SK-N-SH (cell line): Measurements from ENCODE around the gene TMEM26. TPM values are rescaled to one million over a fixed set of nuclear protein-coding genes. Genes with fewer than 3 reads are reported as not detected.

Source experiments
- CTCF ChIA-PET: fragments of 300-600, 350-600 bp; formaldehyde crosslinking; extraction: SDS; loops from one replicate; lab custom pipeline; 2021; lab: Yijun Ruan, JAX
- POLR2A ChIA-PET: fragments of 350-600 bp; sonication (Branson Sonifier 250); formaldehyde crosslinking; extraction: SDS; loops from one replicate; lab custom pipeline; 2020; ENCODE audit warnings: antibody characterized with exemption, inconsistent platforms; lab: Yijun Ruan, JAX
- DNase-seq: peaks from one replicate; pipeline ENCODE4 v3.0.0; 2012
- H2AFZ ChIP-seq: fragments of 200-600 bp; sonication (generic); 2 replicates; pipeline ENCODE4 v1.8.1; 2016; ENCODE audit warnings: antibody characterized with exemption, mild to moderate bottlenecking, low read depth
- H3F3A ChIP-seq: fragments of 200-600 bp; sonication (generic); replicated peaks from 2 replicates; pipeline ENCODE3; 2016; ENCODE audit warnings: antibody characterized with exemption, mild to moderate bottlenecking; ENCODE audit not compliant: insufficient read depth
- H3K27ac ChIP-seq, 2 experiments: fragments of 200-500 bp in 1 of 2; fragments of 200-600 bp in 1 of 2; sonication (Bioruptor generic) in 1 of 2; sonication (generic), shearing (Covaris generic) in 1 of 2; 2 replicates each; pipeline versions ENCODE4 v1.5.1 to v1.6.1; 2014 to 2016; ENCODE audit warnings: low read depth in 2 of 2, inconsistent platforms in 1 of 2, low read length in 1 of 2, mild to moderate bottlenecking in 1 of 2, mixed read lengths in 1 of 2
- H3K27me3 ChIP-seq: fragments of 200-600 bp; sonication (generic), shearing (Covaris generic); 2 replicates; pipeline ENCODE4 v1.6.1; 2016; ENCODE audit warnings: mixed run types; ENCODE audit not compliant: insufficient read depth
- H3K36me3 ChIP-seq, 2 experiments: fragments of 200-500 bp in 1 of 2; fragments of 200-600 bp in 1 of 2; sonication (Bioruptor generic) in 1 of 2; sonication (generic) in 1 of 2; replicated peaks in 1 of 2; 2 replicates each; pipeline versions ENCODE3 to v1.5.1; 2014 to 2016; ENCODE audit warnings: low read length in 1 of 2, mild to moderate bottlenecking in 1 of 2; ENCODE audit not compliant: insufficient read depth in 2 of 2, control insufficient read depth in 1 of 2
- H3K4me1 ChIP-seq, 2 experiments: fragments of 200-500 bp in 1 of 2; fragments of 200-600 bp in 1 of 2; sonication (Bioruptor generic) in 1 of 2; sonication (generic), shearing (Covaris generic) in 1 of 2; 2 replicates each; pipeline versions ENCODE4 v1.5.1 to v1.6.1; 2014 to 2016; ENCODE audit warnings: low read depth in 1 of 2, low read length in 1 of 2, mixed run types in 1 of 2; ENCODE audit not compliant: insufficient read depth in 2 of 2, control insufficient read depth in 1 of 2
- H3K4me2 ChIP-seq: fragments of 200-600 bp; sonication (generic), shearing (Covaris generic); 2 replicates; pipeline ENCODE4 v1.6.1; 2017; ENCODE audit warnings: mixed run types
- H3K4me3 ChIP-seq, 2 experiments: fragments of 200-500 bp in 1 of 2; fragments of 200-600 bp in 1 of 2; sonication (Bioruptor generic) in 1 of 2; sonication (generic), shearing (Covaris generic) in 1 of 2; 2 replicates each; pipeline versions ENCODE4 v1.5.1 to v1.8.1; 2014 to 2016; ENCODE audit warnings: low read depth in 2 of 2, inconsistent platforms in 1 of 2, low read length in 1 of 2, mild to moderate bottlenecking in 1 of 2, mixed read lengths in 1 of 2, moderate library complexity in 1 of 2
- H3K79me2 ChIP-seq: fragments of 200-600 bp; sonication (generic); 2 replicates; pipeline ENCODE4 v1.8.1; 2017; ENCODE audit warnings: mild to moderate bottlenecking; ENCODE audit not compliant: insufficient read depth
- H3K9ac ChIP-seq: fragments of 200-600 bp; sonication (generic); 2 replicates; pipeline ENCODE4 v1.6.1; 2017; ENCODE audit warnings: mixed run types
- H3K9me2 ChIP-seq: fragments of 200-600 bp; sonication (generic); 2 replicates; pipeline ENCODE4 v1.6.1; 2017; ENCODE audit warnings: mixed run types
- H3K9me3 ChIP-seq: fragments of 200-600 bp; sonication (generic); 2 replicates; pipeline ENCODE4 v1.6.1; 2017; ENCODE audit warnings: mixed run types, mild to moderate bottlenecking, moderate library complexity
- H4K20me1 ChIP-seq: fragments of 200-600 bp; sonication (generic); 2 replicates; pipeline ENCODE4 v1.6.1; 2017; ENCODE audit warnings: mild to moderate bottlenecking, mixed run types; ENCODE audit not compliant: insufficient read depth
- ELF1 ChIP-seq: IDR thresholded peaks from 2 replicates; pipeline ENCODE4 v1.4.0; 2012
- EZH2phosphoT487 ChIP-seq: fragments of 200-600 bp; sonication (generic); IDR thresholded peaks from 2 replicates; pipeline ENCODE4 v1.6.1; 2017; ENCODE audit warnings: low read depth, mixed run types, mild to moderate bottlenecking, antibody characterized with exemption, moderate library complexity, borderline replicate concordance
- FOSL2 ChIP-seq: IDR thresholded peaks from 2 replicates; pipeline ENCODE4 v1.4.0; 2012; ENCODE audit warnings: low read depth, mild to moderate bottlenecking, moderate library complexity, borderline replicate concordance
- NRF1 ChIP-seq: IDR thresholded peaks from 2 replicates; pipeline ENCODE4 v1.6.1; 2012; ENCODE audit warnings: low read depth, mild to moderate bottlenecking, low read length
- PBX3 ChIP-seq: IDR thresholded peaks from 2 replicates; pipeline ENCODE4; 2012
- RAD21 ChIP-seq: IDR thresholded peaks from 2 replicates; pipeline ENCODE4 v1.6.1; 2012; ENCODE audit warnings: mild to moderate bottlenecking, low read length
- SIN3A ChIP-seq: IDR thresholded peaks from 2 replicates; pipeline ENCODE4 v1.6.1; 2012; ENCODE audit warnings: low read depth, mild to moderate bottlenecking, low read length, moderate library complexity, borderline replicate concordance
- TAF1 ChIP-seq: IDR thresholded peaks from 2 replicates; pipeline ENCODE4 v1.6.1; 2012; ENCODE audit warnings: low read depth, mild to moderate bottlenecking, low read length, moderate library complexity, borderline replicate concordance
- TEAD4 ChIP-seq: IDR thresholded peaks from 2 replicates; pipeline ENCODE4 v1.4.0; 2012; ENCODE audit warnings: mild to moderate bottlenecking, borderline replicate concordance; ENCODE audit not compliant: insufficient read depth
- WGBS: methylation state at CpG from one replicate; pipeline ENCODE4 v1.1.6; 2017; ENCODE audit warnings: low lambda C conversion rate; 5-methylcytosine and 5-hydroxymethylcytosine counted together
- polyA plus RNA-seq, 3 experiments: library from polyadenylated mRNA; depleted of rRNA; stranded (reverse); fragments of >200 nt; gene quantifications; 2 replicates each; pipeline ENCODE4 v1.2.3, GENCODE V29; 2012
- TF ChIP-seq, protein P1 (sequence below): IDR thresholded peaks from 2 replicates; pipeline ENCODE4 v1.4.0; 2012; ENCODE audit warnings: low read depth, borderline replicate concordance

The TMEM26 gene
- polyA plus RNA-seq, 1 of the 3 experiments (the other 2 are of a cell fraction), result 0.05 TPM

- H3K27me3 ChIP-seq, result no peaks in the 10 kb centered on the region
- H2AFZ ChIP-seq, result no peak overlapping the region
- H3K79me2 ChIP-seq, result no peaks in the 10 kb centered on the region
- H3K9ac ChIP-seq, result no peak overlapping the region
- H4K20me1 ChIP-seq, result no peaks in the 10 kb centered on the region
- H3K36me3 ChIP-seq, result no peaks in the 10 kb centered on the region
- no peaks in the 10 kb centered on the region for H3F3A ChIP-seq
- H3K4me1 ChIP-seq, result no peaks in the 10 kb centered on the region; a peak in 1 of 4 replicates
- ChIA-PET POLR2A (no interaction called here), CTCF (no interaction called here)
- no peak overlapping the region for H3K4me3 ChIP-seq
- no peak for DNase-seq
- TF ChIP-seq TEAD4, result no peak
- TF ChIP-seq, protein P1, sequence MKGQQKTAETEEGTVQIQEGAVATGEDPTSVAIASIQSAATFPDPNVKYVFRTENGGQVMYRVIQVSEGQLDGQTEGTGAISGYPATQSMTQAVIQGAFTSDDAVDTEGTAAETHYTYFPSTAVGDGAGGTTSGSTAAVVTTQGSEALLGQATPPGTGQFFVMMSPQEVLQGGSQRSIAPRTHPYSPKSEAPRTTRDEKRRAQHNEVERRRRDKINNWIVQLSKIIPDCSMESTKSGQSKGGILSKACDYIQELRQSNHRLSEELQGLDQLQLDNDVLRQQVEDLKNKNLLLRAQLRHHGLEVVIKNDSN, result no peak
- H3K9me2 ChIP-seq, result no peaks in the 10 kb centered on the region
- no peaks in the 10 kb centered on the region for H3K9me3 ChIP-seq
- H3K27ac ChIP-seq, result no peak overlapping the region
- H3K4me2 ChIP-seq, result no peak overlapping the region
Observed at GRCh38 chr10:61500460-61500859, 47.3 kb upstream of the TMEM26 start.

- Histone ChIP-seq H3K27me3 (no peaks in the 10 kb centered on the region), H4K20me1 (no peaks in the 10 kb centered on the region), H2AFZ (no peak overlapping the region), H3K36me3 (no peaks in the 10 kb centered on the region), H3K9ac (no peak overlapping the region), H3K79me2 (no peaks in the 10 kb centered on the region), H3K9me2 (no peaks in the 10 kb centered on the region), H3K4me1 (no peaks in the 10 kb centered on the region), H3K27ac (no peak overlapping the region), H3K9me3 (no peaks in the 10 kb centered on the region; the same call in 1 of the 2 replicates), H3K4me2 (no peak overlapping the region), H3F3A (no peaks in the 10 kb centered on the region), H3K4me3 (no peak overlapping the region)
- ChIA-PET POLR2A (no interaction called here), CTCF (interaction anchor here (1.4 kb wide), 1 partner anchor 14 kb away, joined by 5 read pairs; no protein-coding TSS in a partner anchor)
- DNase-seq, result no peak
- TF ChIP-seq PBX3 (no peak), EZH2phosphoT487 (no peak), FOSL2 (no peak), NRF1 (no peak), RAD21 (no peak)
- WGBS, result 84% methylated on average over 2 of the region's 2 CpGs
Observed at GRCh38 chr10:61492364-61492995, 39.3 kb upstream of the TMEM26 start.

- no peaks in the 10 kb centered on the region for H3K79me2 ChIP-seq
- no peaks in the 10 kb centered on the region for H3K9me2 ChIP-seq
- POLR2A ChIA-PET, result no interaction called here
- no peaks in the 10 kb centered on the region; the same call in 1 of the 2 replicates for H3K9me3 ChIP-seq
- H2AFZ ChIP-seq, result no peak overlapping the region
- H4K20me1 ChIP-seq, result no peaks in the 10 kb centered on the region
- H3K36me3 ChIP-seq, result no peaks in the 10 kb centered on the region
- H3K27me3 ChIP-seq, result no peaks in the 10 kb centered on the region
- WGBS, result 56% methylated on average over 5 of the region's 5 CpGs
- no peak overlapping the region for H3K9ac ChIP-seq
- no peak overlapping the region for H3K27ac ChIP-seq
- H3K4me1 ChIP-seq, result no peaks in the 10 kb centered on the region
- no peaks in the 10 kb centered on the region for H3F3A ChIP-seq
- CTCF ChIA-PET, result no interaction called here
- no peak for DNase-seq
- no peak overlapping the region for H3K4me2 ChIP-seq
- no peak overlapping the region for H3K4me3 ChIP-seq
- no peak for TF ChIP-seq ELF1
- no peak for TF ChIP-seq SIN3A
- TF ChIP-seq TAF1, result no peak
- TF ChIP-seq, all 33 proteins: peak for 0
Observed at GRCh38 chr10:61487506-61487905, 34.3 kb upstream of the TMEM26 start.
